Ramos (cell line): ENCODE results near the gene CD247.

Source experiments
- in situ Hi-C: fragments of 300-500 bp; cut with MboI; formaldehyde crosslinking; loops from one replicate; pipeline ENCODE4 v1.14.3; 2022; ENCODE audit warnings: low sequenced_read_pairs; ENCODE audit not compliant: unreplicated experiment

Gene CD247

GRCh38 chr1:167516404-167517388 is 1.6 kb downstream of the CD247 start:
- in situ Hi-C loops = no loop called here

GRCh38 chr1:167515893-167516321 is 2.4 kb downstream of the CD247 start:
- in situ Hi-C loops = no loop called here

GRCh38 chr1:167515461-167515860 is 2.9 kb downstream of the CD247 start:
- in situ Hi-C loops = no loop called here

GRCh38 chr1:167514288-167514687 is 4.0 kb downstream of the CD247 start:
- in situ Hi-C loops = no loop called here

- in situ Hi-C loops = no loop called here
These were observed 6.2 kb downstream of the CD247 start for GRCh38 chr1:167512046-167512654.

DNA sequence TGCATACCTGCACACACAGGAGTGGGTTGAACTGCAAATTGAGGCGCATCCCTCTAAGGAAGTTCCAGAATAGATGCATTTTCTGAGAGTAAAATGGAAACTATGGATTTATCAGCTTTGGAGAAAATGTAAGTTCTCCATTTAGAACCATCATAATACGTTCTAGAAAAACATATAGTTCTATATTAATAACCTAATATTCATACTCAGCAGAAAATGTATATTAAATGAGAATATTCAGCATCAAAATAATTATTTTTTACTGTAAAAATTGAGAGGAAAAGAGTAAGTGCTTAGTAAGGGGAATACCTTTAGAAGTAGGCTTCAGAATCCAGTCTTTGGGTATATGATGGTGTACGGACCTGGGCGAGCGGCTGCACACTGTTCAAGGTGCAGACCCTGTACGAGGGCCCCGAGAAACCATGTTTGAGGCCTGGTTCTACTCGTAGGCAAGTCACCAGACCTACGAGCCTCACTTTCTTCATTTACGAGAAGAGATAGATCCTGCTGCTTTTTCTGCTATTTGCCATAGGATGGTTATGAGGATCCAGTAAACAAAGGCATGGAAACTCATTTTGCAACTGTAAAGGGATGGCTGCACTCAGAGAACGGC is 6.8 kb downstream of the CD247 start:
- in situ Hi-C loops = no loop called here

DNA sequence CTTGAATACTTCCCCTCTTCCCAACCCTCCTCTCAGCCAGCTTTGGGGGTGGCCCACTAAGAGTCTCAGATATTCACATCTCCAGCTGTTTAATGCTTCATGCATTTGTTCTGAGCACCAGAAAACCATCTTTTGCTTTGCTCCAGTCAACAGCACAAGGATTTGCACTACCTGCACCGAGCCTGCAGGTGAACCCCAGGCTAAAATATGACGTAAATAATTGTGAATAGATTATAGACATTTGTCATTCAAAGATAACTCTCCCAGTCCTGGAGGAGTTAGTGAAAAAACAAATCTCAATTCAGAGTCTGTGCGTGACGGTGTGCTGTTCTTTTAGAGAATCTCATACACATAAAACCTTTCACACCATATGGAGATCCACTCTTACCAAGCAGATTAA is 7.4 kb downstream of the CD247 start:
- in situ Hi-C loops = no loop called here

GRCh38 chr1:167510244-167510643 is 8.1 kb downstream of the CD247 start:
- in situ Hi-C loops = no loop called here

DNA sequence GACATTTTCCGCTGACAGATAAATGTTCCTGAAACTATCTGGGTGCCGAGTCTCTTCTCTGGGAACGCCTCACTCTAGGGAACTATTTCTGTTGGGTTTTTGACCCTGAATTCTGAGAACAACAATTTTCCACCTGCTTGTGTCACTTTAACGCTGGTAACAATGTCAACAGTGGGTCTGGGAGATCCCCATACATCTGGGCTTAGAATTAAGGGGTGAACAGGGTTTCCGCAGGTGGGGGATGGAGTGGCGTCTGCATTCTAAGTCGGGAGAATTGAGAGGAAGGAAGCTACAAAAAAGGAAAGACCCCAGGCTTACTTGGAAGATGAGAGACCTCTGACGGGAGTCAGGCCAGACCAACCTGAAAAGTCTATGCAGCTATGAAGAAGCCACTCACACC is 8.7 kb downstream of the CD247 start:
- in situ Hi-C loops = no loop called here

DNA sequence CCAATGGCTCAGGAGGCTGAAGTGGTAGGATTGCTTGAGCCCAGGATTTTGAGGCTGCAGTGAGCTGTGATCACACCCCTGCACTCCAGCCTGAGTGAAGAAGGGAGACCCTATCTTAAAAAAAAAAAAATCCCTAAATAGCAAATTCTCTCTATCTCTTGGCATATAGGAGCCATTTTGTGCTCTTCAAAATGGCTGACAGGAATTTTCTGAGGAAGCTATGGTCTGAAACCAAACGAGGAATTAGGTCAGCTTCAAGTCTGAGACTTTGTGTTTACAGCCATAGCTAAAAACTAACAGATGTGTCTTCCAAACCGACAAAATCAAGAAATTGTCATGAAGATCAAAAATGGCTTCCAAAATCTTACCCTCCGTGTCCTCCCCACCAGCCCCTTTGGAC is 10.6 kb downstream of the CD247 start:
- in situ Hi-C loops = no loop called here

GRCh38 chr1:167504467-167504827 is 13.9 kb downstream of the CD247 start:
- in situ Hi-C loops = no loop called here

GRCh38 chr1:167503626-167504466 is 14.5 kb downstream of the CD247 start:
- in situ Hi-C loops = no loop called here

DNA sequence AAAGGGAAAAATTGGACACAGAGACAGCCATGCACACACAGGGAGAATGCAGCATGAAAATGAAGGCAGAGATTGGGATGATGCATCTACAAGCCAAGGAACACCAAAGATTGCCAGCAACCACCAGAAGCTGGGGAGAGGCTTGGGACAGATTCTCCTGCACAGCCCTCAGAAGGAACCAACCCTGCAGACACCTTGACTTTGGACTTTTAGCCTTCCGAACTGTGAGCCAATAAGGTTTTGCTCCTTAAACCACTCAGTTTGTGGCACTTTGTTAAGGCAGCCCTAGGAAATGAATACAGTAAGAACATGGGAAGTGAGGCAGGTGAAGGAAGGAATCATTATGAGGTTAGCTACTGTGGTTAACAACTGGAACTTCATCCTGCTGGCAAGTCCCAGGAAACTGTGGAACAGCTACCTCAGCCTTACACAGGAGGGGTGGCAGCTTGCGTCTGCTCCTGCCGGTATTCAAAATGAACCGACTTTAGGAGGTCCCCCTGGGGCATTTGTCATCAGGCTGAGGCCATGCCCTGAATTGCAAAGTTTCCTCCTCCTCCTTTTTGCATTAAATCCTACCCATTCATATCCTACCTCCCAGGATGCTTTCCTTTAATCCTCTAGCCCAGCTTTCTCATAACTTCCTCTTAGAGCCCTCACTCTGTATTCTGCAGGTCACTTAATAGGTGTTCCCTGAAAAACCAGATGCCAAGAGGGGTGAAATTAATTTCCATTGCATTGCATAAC is 15.4 kb downstream of the CD247 start:
- in situ Hi-C loops = no loop called here

DNA sequence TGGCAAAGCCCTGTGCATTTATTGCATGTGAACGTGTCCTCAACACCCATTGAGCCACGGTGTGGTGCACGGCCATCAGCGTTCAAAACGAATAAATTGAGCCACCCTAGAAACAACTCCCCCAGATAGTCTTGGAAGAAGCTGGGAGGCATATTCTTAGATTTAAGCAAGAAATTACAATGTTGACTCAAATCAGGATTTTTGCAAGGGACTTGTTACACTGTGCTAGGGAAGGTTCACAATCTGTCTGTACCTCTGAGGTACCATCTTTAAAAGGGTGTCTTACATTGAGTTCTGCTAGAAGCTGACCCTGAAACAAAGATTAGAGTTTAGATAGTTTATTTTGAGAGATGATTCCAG is 16.2 kb downstream of the CD247 start:
- in situ Hi-C loops = no loop called here

- in situ Hi-C loops = no loop called here
These were observed 16.7 kb downstream of the CD247 start for GRCh38 chr1:167501515-167502191.

- in situ Hi-C loops = no loop called here
These were observed 18.0 kb downstream of the CD247 start for GRCh38 chr1:167500283-167500860.

GRCh38 chr1:167499664-167500101 is 18.6 kb downstream of the CD247 start:
- in situ Hi-C loops = no loop called here

DNA sequence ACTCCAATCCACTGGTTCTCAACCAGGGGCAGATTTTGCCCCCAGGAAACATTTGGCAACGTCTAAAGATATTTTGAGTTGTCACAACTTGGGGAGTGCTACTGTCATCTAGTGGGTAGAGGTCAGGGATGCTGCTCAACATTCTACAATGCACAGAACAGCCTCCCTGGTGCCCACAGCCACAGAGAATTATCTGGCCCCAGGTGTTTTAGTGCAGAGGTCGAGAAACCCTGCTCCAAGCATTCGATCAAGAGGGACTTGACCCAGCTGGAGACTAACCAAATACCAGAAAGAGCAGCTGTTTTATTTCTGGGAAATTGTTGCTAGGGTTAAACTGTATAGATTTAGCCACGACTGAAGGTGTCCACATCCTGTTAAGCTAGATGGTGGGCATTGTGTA is 19.2 kb downstream of the CD247 start:
- in situ Hi-C loops = no loop called here
